Measurements from ENCODE around the gene LRSAM1.

LRSAM1 gene

DNA sequence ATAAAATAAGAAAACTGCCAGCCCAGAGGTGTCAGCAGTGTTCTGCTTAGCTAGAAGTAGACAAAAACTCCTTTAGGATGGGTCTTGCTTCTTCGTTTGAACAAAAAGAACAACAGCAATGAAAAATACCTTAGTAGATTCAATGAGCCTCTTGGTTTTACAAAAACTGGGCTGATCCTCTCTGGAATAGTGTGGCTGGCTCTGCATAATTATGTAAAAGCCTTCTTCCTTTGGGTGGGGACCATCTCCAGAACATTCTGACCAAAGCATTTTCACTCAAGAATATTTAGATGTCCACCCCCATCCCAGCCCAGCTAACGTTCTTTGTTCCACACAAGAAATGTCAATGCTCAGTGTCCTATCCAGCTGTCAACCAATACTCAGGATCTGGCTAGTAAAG lies 63.2 kb downstream of the LRSAM1 start:
- no peak for DNase-seq (ENCODE audit: low read depth)
- TF ChIP-seq POLR2A (IDR thresholded peaks at IDR 0.05; ENCODE audit: extremely low read depth, insufficient read length) (no peak), MYC (IDR thresholded peaks at IDR 0.05; ENCODE audit: low read depth, low read length) (no peak), MAX (IDR thresholded peaks at IDR 0.05; ENCODE audit: low read depth, low read length) (no peak), CTCF (IDR thresholded peaks at IDR 0.05; ENCODE audit: low read depth, low read length) (no peak)
- no peak overlapping the region for H3K4me3 ChIP-seq (ENCODE audit: low read depth, low read length)

DNA sequence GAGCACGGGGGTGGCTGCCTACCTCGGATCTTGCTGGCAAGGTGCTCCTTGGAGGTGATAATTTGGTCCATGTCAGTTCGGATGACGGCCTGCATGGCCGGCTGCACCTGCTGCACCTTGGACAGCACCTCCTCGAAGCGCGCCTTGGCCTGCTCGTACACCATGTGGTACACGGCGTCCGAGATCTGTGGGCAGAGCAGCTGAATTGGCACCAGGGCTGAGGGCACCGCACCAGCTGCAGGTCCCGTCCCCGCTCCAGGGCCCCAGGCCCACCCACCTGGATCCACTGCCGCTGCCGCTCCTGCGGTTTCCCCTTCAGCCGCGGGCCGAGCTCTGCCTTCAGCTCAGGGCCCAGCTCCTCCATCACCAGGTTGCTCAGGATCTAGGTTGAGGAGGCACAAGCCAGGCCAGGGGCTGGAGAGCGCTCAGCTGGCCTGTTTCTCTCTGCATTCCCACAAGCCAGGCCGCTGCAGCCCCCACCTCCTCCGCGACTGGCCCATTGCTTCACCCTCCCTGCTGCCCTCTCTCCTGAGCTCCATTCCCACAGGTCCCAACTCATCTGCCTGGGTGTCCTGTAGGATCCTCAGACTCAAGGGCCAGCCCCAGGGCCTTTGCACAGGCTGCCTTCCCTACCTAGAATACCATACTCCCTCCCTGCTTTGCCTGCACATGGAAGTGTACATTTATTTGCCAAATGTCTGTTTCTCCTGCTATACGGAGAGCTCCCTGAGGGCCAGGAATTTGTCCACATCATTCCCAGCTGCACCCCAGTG lies 65.7 kb downstream of the LRSAM1 start:
- H3K4me3 ChIP-seq (ENCODE audit: low read depth, low read length) = no peak overlapping the region
- DNase-seq (ENCODE audit: low read depth) = no peak
- TF ChIP-seq MAX (IDR thresholded peaks at IDR 0.05; ENCODE audit: low read depth, low read length) (no peak), CTCF (IDR thresholded peaks at IDR 0.05; ENCODE audit: low read depth, low read length) (no peak), MYC (IDR thresholded peaks at IDR 0.05; ENCODE audit: low read depth, low read length) (no peak), POLR2A (IDR thresholded peaks at IDR 0.05; ENCODE audit: extremely low read depth, insufficient read length) (no peak)

- TF ChIP-seq POLR2A (IDR thresholded peaks at IDR 0.05; ENCODE audit: extremely low read depth, insufficient read length) (no peak), MYC (IDR thresholded peaks at IDR 0.05; ENCODE audit: low read depth, low read length) (no peak), CTCF (IDR thresholded peaks at IDR 0.05; ENCODE audit: low read depth, low read length) (no peak), MAX (IDR thresholded peaks at IDR 0.05; ENCODE audit: low read depth, low read length) (no peak)
- H3K4me3 ChIP-seq (ENCODE audit: low read depth, low read length) = no peak overlapping the region
- DNase-seq (ENCODE audit: low read depth) = no peak
Observed at GRCh38 chr9:127517620-127518019, 66.3 kb downstream of the LRSAM1 start.

GRCh38 chr9:127518091-127518856 lies 67.0 kb downstream of the LRSAM1 start:
- no peak overlapping the region for H3K4me3 ChIP-seq (ENCODE audit: low read depth, low read length)
- DNase-seq (ENCODE audit: low read depth) = no peak
- no peak for TF ChIP-seq CTCF (IDR thresholded peaks at IDR 0.05; ENCODE audit: low read depth, low read length)
- TF ChIP-seq MYC (IDR thresholded peaks at IDR 0.05; ENCODE audit: low read depth, low read length) = no peak
- no peak for TF ChIP-seq MAX (IDR thresholded peaks at IDR 0.05; ENCODE audit: low read depth, low read length)
- TF ChIP-seq POLR2A (IDR thresholded peaks at IDR 0.05; ENCODE audit: extremely low read depth, insufficient read length) = no peak

DNA sequence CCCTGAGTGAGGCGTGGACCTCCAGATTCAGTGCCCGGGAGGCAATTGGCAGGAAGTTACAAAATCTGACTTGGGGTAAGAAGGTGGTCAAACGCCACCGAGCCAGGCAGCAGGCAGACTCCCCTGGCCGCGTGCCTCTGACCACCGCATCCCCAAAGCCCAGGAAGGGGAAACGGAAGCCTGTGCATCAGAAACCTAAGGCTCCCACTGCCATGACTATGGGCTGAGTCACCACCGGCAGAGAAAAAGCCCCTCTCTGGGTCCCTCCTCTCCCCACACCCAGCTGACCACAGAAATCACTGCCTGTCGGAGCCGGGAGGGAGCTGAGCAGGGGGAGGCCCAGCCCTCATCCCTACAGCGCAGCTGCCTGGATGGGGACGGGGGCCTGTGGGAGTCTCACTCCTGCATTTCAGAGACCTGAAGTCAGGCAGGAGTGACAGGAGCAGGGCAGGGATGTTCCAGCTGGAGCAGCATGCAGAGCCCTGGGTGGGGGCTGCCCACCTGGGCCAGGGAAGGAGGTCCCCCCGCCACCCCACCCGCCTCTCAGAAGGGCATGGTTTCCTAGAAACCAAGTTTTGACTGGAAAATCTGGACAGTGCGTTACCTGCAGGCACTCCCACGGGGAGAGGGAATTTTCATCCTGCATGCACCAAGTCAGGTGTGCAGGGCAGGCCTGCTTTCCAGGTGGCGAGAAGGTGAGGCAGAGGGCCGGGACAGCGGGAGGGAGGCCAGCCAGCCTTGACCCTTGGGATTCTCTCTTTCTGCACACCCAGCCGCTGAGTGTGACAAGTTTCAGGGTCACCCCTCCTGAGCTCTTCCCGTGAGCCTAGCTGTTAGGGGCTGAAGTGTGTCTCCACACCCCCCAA lies 68.2 kb downstream of the LRSAM1 start:
- no peak for TF ChIP-seq CTCF (IDR thresholded peaks at IDR 0.05; ENCODE audit: low read depth, low read length)
- no peak for TF ChIP-seq POLR2A (IDR thresholded peaks at IDR 0.05; ENCODE audit: extremely low read depth, insufficient read length)
- TF ChIP-seq MYC (IDR thresholded peaks at IDR 0.05; ENCODE audit: low read depth, low read length) = peak; percentile 57
- TF ChIP-seq MAX (IDR thresholded peaks at IDR 0.05; ENCODE audit: low read depth, low read length) = peak; percentile 62; the same call in 1 of the 2 replicates
- H3K4me3 ChIP-seq (ENCODE audit: low read depth, low read length) = no peak overlapping the region
- peak; percentile 97 for DNase-seq (ENCODE audit: low read depth)

All from NB4 (cell line).